GM18520 (cell line): ENCODE measurements around the gene ADAMTS2.

Experiments used
- ATAC-seq: cut with Tn5 transposase; IDR thresholded peaks from one replicate; pipeline ENCODE4 v1.9.1; 2021; ENCODE audit not compliant: unreplicated experiment

ADAMTS2 gene

GRCh38 chr5:179269781-179270543, 75.3 kb downstream of the ADAMTS2 start:
- no peak for ATAC-seq

- ATAC-seq, result no peak
Observed at GRCh38 chr5:179268966-179269693, 76.1 kb downstream of the ADAMTS2 start.

- ATAC-seq, result no peak
Observed at GRCh38 chr5:179268399-179268952, 76.8 kb downstream of the ADAMTS2 start.

GRCh38 chr5:179267671-179268083, 77.6 kb downstream of the ADAMTS2 start:
- no peak for ATAC-seq

- ATAC-seq, result no peak
Observed at GRCh38 chr5:179267071-179267670, 78.1 kb downstream of the ADAMTS2 start.

- no peak for ATAC-seq
Observed at GRCh38 chr5:179266291-179267070, 78.8 kb downstream of the ADAMTS2 start.

- no peak for ATAC-seq
Observed at GRCh38 chr5:179265514-179266290, 79.6 kb downstream of the ADAMTS2 start.

GRCh38 chr5:179264783-179265513, 80.3 kb downstream of the ADAMTS2 start:
- ATAC-seq, result no peak

GRCh38 chr5:179264053-179264782, 81.0 kb downstream of the ADAMTS2 start:
- ATAC-seq, result no peak

GRCh38 chr5:179263391-179264052, 81.7 kb downstream of the ADAMTS2 start:
- ATAC-seq, result no peak

- no peak for ATAC-seq
Observed at GRCh38 chr5:179262126-179262920, 82.9 kb downstream of the ADAMTS2 start.

GRCh38 chr5:179261301-179262125, 83.7 kb downstream of the ADAMTS2 start:
- ATAC-seq, result no peak

- ATAC-seq, result no peak
Observed at GRCh38 chr5:179260324-179261070, 84.8 kb downstream of the ADAMTS2 start.

GRCh38 chr5:179259731-179260323, 85.4 kb downstream of the ADAMTS2 start:
- ATAC-seq, result no peak

- ATAC-seq, result no peak
Observed at GRCh38 chr5:179258922-179259730, 86.1 kb downstream of the ADAMTS2 start.
